ENCODE data around the gene TESK1. TPM values are rescaled to one million over a fixed set of nuclear protein-coding genes. Genes with fewer than 3 reads are reported as not detected.

Gene TESK1
- total and polyA plus RNA-seq, 2 experiments from 2014 or later = 14.1 to 21.6 TPM

- H3K27ac ChIP-seq = no peak overlapping the region
- no peaks in the 10 kb centered on the region for H3K27me3 ChIP-seq (replicated peaks; ENCODE audit: insufficient read depth)
- DNase-seq = no peak
- no peak for TF ChIP-seq EZH2phosphoT487 (IDR thresholded peaks at IDR 0.05; ENCODE audit: insufficient read depth, low read depth)
- TF ChIP-seq EZH2 (IDR thresholded peaks at IDR 0.05; ENCODE audit: insufficient read depth, poor library complexity, severe bottlenecking) = no peak
- H3K36me3 ChIP-seq (ENCODE audit: low read depth) = peaks cover 53% of the 10 kb centered on the region
- 88 to 90% methylated on average over 11 of the region's 11 CpGs for WGBS, 2 experiments (ENCODE audit: low coverage in 1 of 2, low lambda C conversion rate in 2 of 2, missing lambda C conversion rate in 2 of 2)
- H3F3A ChIP-seq (ENCODE audit: insufficient read depth) = peaks cover 22% of the 10 kb centered on the region
- H3K79me2 ChIP-seq (ENCODE audit: insufficient read depth) = peaks cover 58% of the 10 kb centered on the region
- H4K20me1 ChIP-seq (ENCODE audit: insufficient read depth) = no peaks in the 10 kb centered on the region
- H3K4me2 ChIP-seq (ENCODE audit: unreplicated experiment) = no peak overlapping the region
- H3K4me1 ChIP-seq (ENCODE audit: insufficient read depth) = peaks cover 7% of the 10 kb centered on the region
- in situ Hi-C loops (cut with MboI) = loop anchor here (10.0 kb wide), 1 partner anchor 443 kb away; the partner anchor contains the start of gene ATOSB
- H3K9ac ChIP-seq = no peak overlapping the region
- H3K9me3 ChIP-seq (ENCODE audit: low read depth) = no peaks in the 10 kb centered on the region
- H2AFZ ChIP-seq = no peak overlapping the region
- H3K4me3 ChIP-seq = no peak overlapping the region
- no peaks in the 10 kb centered on the region for H3K9me2 ChIP-seq (ENCODE audit: insufficient read depth)
Measured at GRCh38 chr9:35558185-35558584, 46.9 kb upstream of the TESK1 start.

DNA sequence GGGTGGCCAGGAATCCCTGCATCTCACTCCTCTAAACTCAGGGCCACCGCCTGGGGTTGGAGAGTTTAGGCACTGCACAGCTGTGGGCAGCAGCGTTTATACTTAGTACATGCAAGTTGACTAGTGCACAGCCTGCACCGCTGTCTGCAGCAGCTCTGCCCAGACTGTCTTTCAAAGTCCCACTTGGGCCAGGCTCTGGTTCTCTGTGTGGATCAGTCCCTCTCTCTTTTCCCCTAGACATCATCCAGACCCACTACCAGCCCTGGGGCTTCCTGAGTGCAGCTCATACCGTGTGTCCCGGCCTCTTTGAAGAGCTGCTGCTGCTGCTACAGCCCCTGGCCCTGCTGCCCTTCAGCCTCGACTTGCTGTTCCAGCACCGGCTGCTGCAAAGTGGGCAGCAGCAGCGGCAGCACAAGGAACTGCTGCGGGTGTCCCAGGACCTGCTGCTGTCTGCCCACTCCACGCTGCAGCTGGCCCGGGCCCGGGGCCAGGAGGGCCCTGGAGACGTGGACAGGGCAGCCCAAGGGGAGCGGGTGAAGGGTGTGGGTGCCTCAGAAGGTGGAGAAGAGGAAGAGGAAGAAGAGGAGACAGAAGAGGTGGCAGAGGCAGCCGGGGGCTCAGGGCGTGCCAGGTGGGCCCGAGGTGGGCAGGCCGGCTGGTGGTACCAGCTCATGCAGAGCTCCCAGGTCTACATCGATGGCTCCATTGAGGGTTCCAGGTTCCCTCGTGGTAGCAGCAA, 45.1 kb upstream of the TESK1 start:
- DNase-seq = no peak
- Histone ChIP-seq H3F3A (ENCODE audit: insufficient read depth) (peaks cover 19% of the 10 kb centered on the region), H3K79me2 (ENCODE audit: insufficient read depth) (peaks cover 42% of the 10 kb centered on the region), H2AFZ (no peak overlapping the region), H3K36me3 (ENCODE audit: low read depth) (peaks cover 53% of the 10 kb centered on the region), H3K4me2 (ENCODE audit: unreplicated experiment) (no peak overlapping the region), H3K9ac (no peak overlapping the region), H3K27me3 (replicated peaks; ENCODE audit: insufficient read depth) (no peaks in the 10 kb centered on the region), H3K27ac (no peak overlapping the region), H3K9me3 (ENCODE audit: low read depth) (no peaks in the 10 kb centered on the region), H4K20me1 (ENCODE audit: insufficient read depth) (no peaks in the 10 kb centered on the region), H3K9me2 (ENCODE audit: insufficient read depth) (no peaks in the 10 kb centered on the region), H3K4me1 (ENCODE audit: insufficient read depth) (peaks cover 14% of the 10 kb centered on the region; the same call in 1 of the 2 replicates), H3K4me3 (no peak overlapping the region)
- TF ChIP-seq EZH2 (IDR thresholded peaks at IDR 0.05; ENCODE audit: insufficient read depth, poor library complexity, severe bottlenecking) (no peak), EZH2phosphoT487 (IDR thresholded peaks at IDR 0.05; ENCODE audit: insufficient read depth, low read depth) (no peak)
- in situ Hi-C loops (cut with MboI) = loop anchor here (10.0 kb wide), 1 partner anchor 445 kb away; the partner anchor contains the start of gene ATOSB
- 84 to 88% methylated on average over 20 of the region's 20 CpGs for WGBS, 2 experiments (ENCODE audit: low coverage in 1 of 2, low lambda C conversion rate in 2 of 2, missing lambda C conversion rate in 2 of 2)

DNA sequence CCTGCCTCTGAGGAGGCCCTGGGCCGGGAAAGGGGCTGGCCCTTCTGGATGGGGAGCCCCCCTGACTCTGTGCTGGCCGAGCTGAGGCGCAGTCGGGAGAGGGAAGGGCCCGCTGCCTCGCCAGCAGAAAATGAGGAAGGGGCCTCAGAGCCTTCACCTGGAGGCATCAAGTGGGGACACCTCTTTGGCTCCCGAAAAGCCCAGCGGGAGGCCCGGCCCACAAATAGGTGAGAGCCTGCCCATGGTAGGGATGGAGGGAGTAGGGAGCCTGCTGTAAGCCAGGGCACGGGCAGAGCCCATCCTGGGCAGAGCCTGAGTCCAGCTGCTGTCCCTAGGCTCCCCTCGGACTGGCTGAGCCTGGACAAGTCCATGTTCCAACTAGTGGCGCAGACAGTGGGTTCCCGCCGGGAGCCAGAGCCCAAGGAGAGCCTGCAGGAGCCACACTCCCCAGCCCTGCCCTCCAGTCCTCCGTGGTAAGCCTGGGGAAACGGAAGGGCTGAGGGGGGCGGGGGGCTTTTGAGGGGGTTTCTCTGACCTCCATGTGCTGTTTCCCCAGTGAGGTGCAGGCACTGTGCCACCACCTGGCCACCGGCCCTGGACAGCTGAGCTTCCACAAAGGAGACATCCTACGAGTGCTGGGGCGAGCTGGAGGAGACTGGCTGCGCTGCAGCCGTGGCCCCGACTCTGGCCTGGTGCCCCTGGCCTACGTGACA, 44.3 kb upstream of the TESK1 start:
- in situ Hi-C loops (cut with MboI) = no loop called here

DNA sequence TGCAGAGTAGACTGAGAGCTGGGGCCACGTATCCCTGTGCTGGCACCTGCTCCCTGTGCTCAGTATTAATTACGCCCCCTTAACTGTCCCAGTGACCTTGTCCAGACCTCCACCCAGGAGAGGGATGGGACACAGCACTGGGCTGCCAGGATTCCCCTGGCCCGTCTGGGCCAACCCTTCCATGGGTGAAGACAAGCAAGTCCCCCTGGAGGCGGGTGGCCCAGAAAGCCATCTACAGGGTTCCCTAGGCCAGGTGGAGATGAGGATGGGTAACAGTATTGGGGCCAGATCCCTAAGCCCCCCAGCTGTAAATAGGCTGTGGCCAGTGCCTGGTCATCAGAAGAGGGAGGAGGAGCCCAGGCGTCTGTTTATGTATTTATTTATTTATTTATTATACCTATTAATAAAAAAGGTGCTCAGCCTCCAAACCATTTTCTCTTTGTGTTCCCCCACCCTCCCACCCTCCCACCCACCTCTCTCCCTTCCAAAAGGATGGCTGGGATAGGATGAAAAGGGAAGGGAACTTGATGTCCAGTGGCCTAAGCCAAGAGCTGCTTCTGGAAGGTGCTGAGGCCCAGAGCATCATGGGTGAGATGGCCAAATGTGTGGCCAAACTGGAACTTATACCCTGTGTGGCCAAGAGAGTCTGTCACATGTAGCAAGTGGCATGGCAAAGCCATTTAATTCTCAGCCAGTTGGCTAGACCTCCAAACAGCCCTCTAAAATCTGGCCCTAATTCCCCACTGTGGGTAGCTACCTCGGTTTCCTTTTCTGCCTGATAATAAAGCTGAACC, 43.4 kb upstream of the TESK1 start:
- WGBS, 2 experiments (ENCODE audit: low coverage in 1 of 2, low lambda C conversion rate in 2 of 2, missing lambda C conversion rate in 2 of 2) = 82 to 88% methylated on average over 6 of the region's 6 CpGs
- Histone ChIP-seq H4K20me1 (ENCODE audit: insufficient read depth) (no peaks in the 10 kb centered on the region), H3K4me1 (ENCODE audit: insufficient read depth) (peaks cover 25% of the 10 kb centered on the region; the same call in 1 of the 2 replicates), H3K9me3 (ENCODE audit: low read depth) (no peaks in the 10 kb centered on the region), H3K4me3 (no peak overlapping the region), H3K4me2 (ENCODE audit: unreplicated experiment) (no peak overlapping the region), H3K79me2 (ENCODE audit: insufficient read depth) (peaks cover 25% of the 10 kb centered on the region), H3K36me3 (ENCODE audit: low read depth) (peaks cover 37% of the 10 kb centered on the region), H3K27me3 (replicated peaks; ENCODE audit: insufficient read depth) (no peaks in the 10 kb centered on the region), H3F3A (ENCODE audit: insufficient read depth) (peaks cover 31% of the 10 kb centered on the region), H3K9me2 (ENCODE audit: insufficient read depth) (no peaks in the 10 kb centered on the region), H2AFZ (no peak overlapping the region), H3K27ac (no peak overlapping the region), H3K9ac (no peak overlapping the region)
- DNase-seq = no peak
- in situ Hi-C loops (cut with MboI) = no loop called here
- no peak for TF ChIP-seq EZH2 (IDR thresholded peaks at IDR 0.05; ENCODE audit: insufficient read depth, poor library complexity, severe bottlenecking)
- no peak for TF ChIP-seq EZH2phosphoT487 (IDR thresholded peaks at IDR 0.05; ENCODE audit: insufficient read depth, low read depth)

More for the DNA sequence above, 44.3 kb upstream of the TESK1 start:
- Histone ChIP-seq H3F3A (ENCODE audit: insufficient read depth) (peaks cover 27% of the 10 kb centered on the region), H4K20me1 (ENCODE audit: insufficient read depth) (no peaks in the 10 kb centered on the region), H3K79me2 (ENCODE audit: insufficient read depth) (peaks cover 33% of the 10 kb centered on the region), H3K36me3 (ENCODE audit: low read depth) (peaks cover 46% of the 10 kb centered on the region), H3K4me1 (ENCODE audit: insufficient read depth) (peaks cover 16% of the 10 kb centered on the region; the same call in 1 of the 2 replicates), H3K27me3 (replicated peaks; ENCODE audit: insufficient read depth) (no peaks in the 10 kb centered on the region), H3K4me3 (no peak overlapping the region), H3K27ac (no peak overlapping the region), H3K9me2 (ENCODE audit: insufficient read depth) (no peaks in the 10 kb centered on the region), H3K9ac (no peak overlapping the region), H2AFZ (no peak overlapping the region), H3K9me3 (ENCODE audit: low read depth) (no peaks in the 10 kb centered on the region), H3K4me2 (ENCODE audit: unreplicated experiment) (no peak overlapping the region)
- TF ChIP-seq EZH2phosphoT487 (IDR thresholded peaks at IDR 0.05; ENCODE audit: insufficient read depth, low read depth) = no peak
- TF ChIP-seq EZH2 (IDR thresholded peaks at IDR 0.05; ENCODE audit: insufficient read depth, poor library complexity, severe bottlenecking) = no peak
- WGBS, 2 experiments (ENCODE audit: low coverage in 1 of 2, low lambda C conversion rate in 2 of 2, missing lambda C conversion rate in 2 of 2) = 92% methylated on average over 18 to 23 of the region's 24 CpGs
- no peak for DNase-seq

Data from GM23248 (cell line).